Gastrocnemius medialis (tissue), 4 donors: ENCODE data around the gene RBMS3. TPM values are rescaled to one million over a fixed set of nuclear protein-coding genes. Genes with fewer than 3 reads are reported as not detected.
"Not testable (repeated sequence)": the region's sequence is repeated elsewhere in the genome, so short reads cannot be mapped to it uniquely, and the experiment has no call there.

Experiments
- ATAC-seq, 2 donors: fragments of 150-250 bp; one replicate each; pipeline ENCODE4 v1.9.1; 2016
- DNase-seq, 2 donors: peaks; one replicate each; pipeline ENCODE4 v3.0.0-alpha.2; 2019
- H3K27ac ChIP-seq, 4 donors: fragments of 200-600 bp; sonication (generic); 1 replicate in 1 of 4; 2 replicates in 3 of 4; pipeline ENCODE4 v1.5.1; 2016 to 2018; ENCODE audit warnings: mild to moderate bottlenecking in 2 of 4, moderate library complexity in 1 of 4
- H3K27me3 ChIP-seq, 3 donors: fragments of 200-600 bp; sonication (generic) in 2 of 3; 1 replicate in 1 of 3; 2 replicates in 2 of 3; pipeline versions ENCODE4 v1.5.1 to v1.6.0; 2016 to 2019; ENCODE audit warnings: mild to moderate bottlenecking in 1 of 3, moderate library complexity in 1 of 3
- H3K36me3 ChIP-seq, 2 donors: fragments of 200-600 bp; sonication (generic) in 1 of 2; one replicate each; pipeline ENCODE4 v1.5.1; 2017 to 2018
- H3K4me1 ChIP-seq, 2 donors: fragments of 200-600 bp; sonication (generic) in 1 of 2; one replicate each; pipeline ENCODE4 v1.5.1; 2016 to 2017; ENCODE audit warnings: mild to moderate bottlenecking in 2 of 2
- H3K4me3 ChIP-seq, 4 donors: fragments of 200-600 bp; sonication (generic) in 3 of 4; 1 replicate in 1 of 4; 2 replicates in 3 of 4; pipeline ENCODE4 v1.5.1; 2016 to 2019; ENCODE audit warnings: mild to moderate bottlenecking in 2 of 4
- H3K9me3 ChIP-seq, 3 donors: fragments of 200-600 bp; sonication (generic) in 2 of 3; 1 replicate in 1 of 3; 2 replicates in 2 of 3; pipeline ENCODE4 v1.5.1; 2016 to 2019
- POLR2A ChIP-seq, 2 donors: fragments of 450-650 bp; IDR thresholded peaks; one replicate each; pipeline ENCODE4 v1.6.1; 2017; ENCODE audit warnings: antibody characterized with exemption in 2 of 2, mild to moderate bottlenecking in 2 of 2, moderate library complexity in 2 of 2
- in situ Hi-C, 4 donors: fragments of 200-750 bp; cut with MboI; loops; one replicate each; pipeline versions ENCODE4 v1.15.0 to v1.8.0; 2017; ENCODE audit warnings: low sequenced_read_pairs in 4 of 4
- intact Hi-C: fragments of 100-400 bp; cut with DNase I; formaldehyde crosslinking; loops from one replicate; pipeline ENCODE4 v1.15.1; 2023; ENCODE audit warnings: low total_unique reads
- total RNA-seq, 4 donors: library from RNA; depleted of rRNA; stranded (reverse); fragments of >200 nt; gene quantifications; one replicate each; pipeline versions ENCODE4 v1.1.0 to v1.2.3, GENCODE V29; 2016
- TF ChIP-seq, protein P1 (sequence below), 5 experiments: fragments of 450-650 bp in 3 of 5; fragments of 200-600 bp in 2 of 5; sonication (generic) in 2 of 5; IDR thresholded peaks in 4 of 5; conservative IDR thresholded peaks in 1 of 5; 1 replicate in 4 of 5; 2 replicates in 1 of 5; pipeline ENCODE4 v1.5.1; 2016 to 2019; ENCODE audit warnings: antibody characterized with exemption in 5 of 5, mild to moderate bottlenecking in 3 of 5, moderate library complexity in 3 of 5

Gene RBMS3
- total RNA-seq, 4 donors from 2014 or later: 16.1 to 38.8 (median 22.7) TPM

DNA sequence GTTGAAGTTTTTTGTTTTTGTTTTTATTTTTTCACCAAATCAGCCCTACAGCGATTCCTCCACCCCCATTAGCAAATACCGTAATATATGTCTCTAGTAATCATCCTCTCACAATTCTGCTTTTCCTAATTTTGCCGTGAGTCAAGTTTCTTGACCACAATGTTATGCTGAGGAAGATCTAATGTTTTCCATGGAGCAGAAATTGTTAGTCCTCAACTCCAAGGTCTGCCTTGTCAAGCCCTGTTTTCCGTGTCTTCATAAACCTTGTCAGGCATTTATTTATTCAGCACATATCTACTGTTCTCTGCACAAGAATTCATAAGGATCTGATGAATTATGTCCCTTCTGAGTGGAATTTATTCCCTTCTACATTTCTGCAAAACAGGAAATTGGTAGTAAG, 372.8 kb downstream of the RBMS3 start:
- no peak overlapping the region for H3K27ac ChIP-seq
- no peaks in the 10 kb centered on the region for H3K36me3 ChIP-seq
- TF ChIP-seq POLR2A (IDR thresholded peaks at IDR 0.05): no peak
- TF ChIP-seq, protein P1, sequence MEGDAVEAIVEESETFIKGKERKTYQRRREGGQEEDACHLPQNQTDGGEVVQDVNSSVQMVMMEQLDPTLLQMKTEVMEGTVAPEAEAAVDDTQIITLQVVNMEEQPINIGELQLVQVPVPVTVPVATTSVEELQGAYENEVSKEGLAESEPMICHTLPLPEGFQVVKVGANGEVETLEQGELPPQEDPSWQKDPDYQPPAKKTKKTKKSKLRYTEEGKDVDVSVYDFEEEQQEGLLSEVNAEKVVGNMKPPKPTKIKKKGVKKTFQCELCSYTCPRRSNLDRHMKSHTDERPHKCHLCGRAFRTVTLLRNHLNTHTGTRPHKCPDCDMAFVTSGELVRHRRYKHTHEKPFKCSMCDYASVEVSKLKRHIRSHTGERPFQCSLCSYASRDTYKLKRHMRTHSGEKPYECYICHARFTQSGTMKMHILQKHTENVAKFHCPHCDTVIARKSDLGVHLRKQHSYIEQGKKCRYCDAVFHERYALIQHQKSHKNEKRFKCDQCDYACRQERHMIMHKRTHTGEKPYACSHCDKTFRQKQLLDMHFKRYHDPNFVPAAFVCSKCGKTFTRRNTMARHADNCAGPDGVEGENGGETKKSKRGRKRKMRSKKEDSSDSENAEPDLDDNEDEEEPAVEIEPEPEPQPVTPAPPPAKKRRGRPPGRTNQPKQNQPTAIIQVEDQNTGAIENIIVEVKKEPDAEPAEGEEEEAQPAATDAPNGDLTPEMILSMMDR (IDR thresholded peaks at IDR 0.05 in 4 of 5, conservative IDR thresholded peaks at IDR 0.05 in 1 of 5): no peak
- H3K4me3 ChIP-seq: no peak overlapping the region
- H3K4me1 ChIP-seq: peaks cover 0 to 16% of the 10 kb centered on the region in 2 donors
- in situ Hi-C loops (no loop called here), intact Hi-C loops (no loop called here)
- H3K9me3 ChIP-seq: no peaks in the 10 kb centered on the region
- no peak for ATAC-seq
- no peak for DNase-seq
- no peaks in the 10 kb centered on the region for H3K27me3 ChIP-seq

DNA sequence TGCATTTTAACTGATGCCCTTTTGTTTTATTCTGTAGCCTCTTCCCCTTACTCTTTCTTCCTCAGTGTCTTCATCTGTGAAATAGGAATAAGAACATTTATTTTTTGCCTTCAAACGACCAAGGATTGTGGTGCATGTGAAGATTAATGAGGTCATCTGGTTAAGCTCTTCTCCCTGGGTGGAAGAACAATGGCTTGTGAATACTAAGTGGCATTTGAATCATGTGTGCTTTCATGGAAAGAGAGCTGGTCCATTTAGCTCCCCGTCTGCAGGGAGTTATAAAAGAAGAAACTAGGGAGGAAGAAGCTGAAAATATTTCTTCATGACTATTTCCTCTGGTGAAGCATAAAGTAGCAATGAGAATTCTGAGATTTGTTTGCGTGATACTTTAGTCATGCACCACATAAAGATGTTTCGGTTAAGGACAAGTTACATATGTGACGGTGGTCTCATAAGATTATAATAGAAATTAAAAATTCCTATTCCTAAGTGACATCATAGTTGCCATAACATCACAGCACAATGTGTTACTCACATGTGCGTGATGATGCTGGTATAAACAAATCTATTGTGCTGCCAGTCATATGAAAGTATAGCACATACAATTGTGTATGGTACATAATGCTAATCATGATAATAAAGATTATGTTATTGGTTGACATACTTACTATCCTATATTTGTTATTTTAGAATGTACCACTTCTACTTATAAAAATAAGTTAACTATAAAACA, 374.3 kb downstream of the RBMS3 start:
- Histone ChIP-seq H3K9me3 (no peaks in the 10 kb centered on the region), H3K4me3 (no peak overlapping the region), H3K4me1 (peaks cover 0 to 9% of the 10 kb centered on the region in 2 donors), H3K27ac (no peak overlapping the region), H3K36me3 (no peaks in the 10 kb centered on the region), H3K27me3 (no peaks in the 10 kb centered on the region)
- intact Hi-C loops: no loop called here
- DNase-seq: no peak
- ATAC-seq: no peak
- TF ChIP-seq, protein P1 (IDR thresholded peaks at IDR 0.05 in 4 of 5, conservative IDR thresholded peaks at IDR 0.05 in 1 of 5): no peak
- TF ChIP-seq POLR2A (IDR thresholded peaks at IDR 0.05): no peak
- in situ Hi-C loops: no loop called here

DNA sequence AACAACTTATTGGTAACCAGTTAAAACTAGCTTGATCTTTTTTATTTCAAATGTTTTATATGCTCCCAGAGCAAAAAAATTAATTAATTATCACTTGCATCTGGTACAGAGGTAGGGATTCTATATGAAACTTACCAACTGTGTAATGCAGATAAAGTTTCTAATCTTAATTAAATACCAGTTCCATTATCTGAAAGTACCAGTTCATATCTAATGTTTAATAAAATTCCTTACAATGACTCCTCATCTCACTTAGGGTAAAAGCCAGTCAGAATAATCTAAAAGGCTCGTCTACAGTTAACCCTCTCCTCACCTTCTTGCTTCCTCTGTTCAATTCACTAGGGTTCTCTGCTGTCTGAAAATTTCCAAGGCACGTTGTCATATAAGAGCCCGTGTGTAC, 384.8 kb downstream of the RBMS3 start:
- TF ChIP-seq, protein P1 (IDR thresholded peaks at IDR 0.05 in 4 of 5, conservative IDR thresholded peaks at IDR 0.05 in 1 of 5): no peak
- no peak for TF ChIP-seq POLR2A (IDR thresholded peaks at IDR 0.05)
- no peak for DNase-seq
- intact Hi-C loops: no loop called here

DNA sequence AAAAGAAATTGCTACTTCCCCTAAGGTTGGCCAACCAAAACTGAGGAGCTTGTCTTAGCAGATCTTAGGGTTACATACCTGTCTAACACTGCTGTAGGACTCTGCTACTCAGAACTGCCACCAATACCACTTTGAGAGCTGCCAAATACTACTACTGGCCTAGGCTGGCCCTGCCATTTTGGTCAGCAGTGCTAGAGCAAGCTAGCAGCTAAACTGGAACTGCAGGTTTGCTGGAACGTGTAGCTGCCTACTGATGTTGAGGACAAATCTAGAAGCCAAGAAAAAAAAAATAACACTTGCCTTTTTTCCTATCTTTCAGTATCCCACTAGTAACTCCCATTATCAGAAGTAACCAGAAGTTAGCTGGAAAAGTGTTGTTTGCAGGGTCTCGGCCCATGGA, 387.4 kb downstream of the RBMS3 start:
- in situ Hi-C loops (no loop called here), intact Hi-C loops (no loop called here)
- no peaks in the 10 kb centered on the region for H3K36me3 ChIP-seq
- TF ChIP-seq, protein P1 (IDR thresholded peaks at IDR 0.05 in 4 of 5, conservative IDR thresholded peaks at IDR 0.05 in 1 of 5): no peak
- no peak for TF ChIP-seq POLR2A (IDR thresholded peaks at IDR 0.05)
- DNase-seq (no peak), ATAC-seq (no peak)
- H3K27ac ChIP-seq: no peak overlapping the region
- H3K4me3 ChIP-seq: no peak overlapping the region
- H3K9me3 ChIP-seq: no peaks in the 10 kb centered on the region
- no peaks in the 10 kb centered on the region for H3K27me3 ChIP-seq
- H3K4me1 ChIP-seq: no peaks in the 10 kb centered on the region

More for the DNA sequence above, 384.8 kb downstream of the RBMS3 start:
- Histone ChIP-seq H3K27me3 (no peaks in the 10 kb centered on the region), H3K4me1 (no peaks in the 10 kb centered on the region), H3K9me3 (no peaks in the 10 kb centered on the region), H3K4me3 (no peak overlapping the region), H3K27ac (no peak overlapping the region), H3K36me3 (no peaks in the 10 kb centered on the region)
- in situ Hi-C loops: no loop called here
- ATAC-seq: no peak

DNA sequence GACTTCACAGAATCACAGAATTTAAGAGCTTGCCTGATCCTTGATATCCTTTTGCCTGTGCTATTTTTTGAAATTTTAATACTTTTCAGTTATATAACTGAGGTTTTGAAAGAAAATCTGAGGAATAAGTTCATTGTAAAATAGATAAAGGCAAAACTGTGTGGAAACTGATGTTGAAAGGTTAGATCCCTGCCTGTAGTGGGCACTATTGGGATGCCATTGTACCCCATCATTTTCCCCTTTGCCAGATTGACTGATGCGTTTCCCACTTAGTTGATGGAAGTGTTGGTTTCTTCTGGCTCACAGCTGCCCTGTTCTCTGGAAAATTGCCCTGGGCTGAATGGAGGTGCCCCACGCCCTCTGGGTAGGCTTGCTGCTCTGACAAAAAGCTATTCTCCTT, 387.9 kb downstream of the RBMS3 start:
- Histone ChIP-seq H3K4me1 (no peaks in the 10 kb centered on the region), H3K4me3 (no peak overlapping the region), H3K27me3 (no peaks in the 10 kb centered on the region), H3K36me3 (no peaks in the 10 kb centered on the region), H3K27ac (no peak overlapping the region), H3K9me3 (no peaks in the 10 kb centered on the region)
- ATAC-seq: no peak
- TF ChIP-seq, protein P1 (IDR thresholded peaks at IDR 0.05 in 4 of 5, conservative IDR thresholded peaks at IDR 0.05 in 1 of 5): no peak
- TF ChIP-seq POLR2A (IDR thresholded peaks at IDR 0.05): no peak
- no peak for DNase-seq
- intact Hi-C loops: no loop called here
- in situ Hi-C loops: no loop called here

DNA sequence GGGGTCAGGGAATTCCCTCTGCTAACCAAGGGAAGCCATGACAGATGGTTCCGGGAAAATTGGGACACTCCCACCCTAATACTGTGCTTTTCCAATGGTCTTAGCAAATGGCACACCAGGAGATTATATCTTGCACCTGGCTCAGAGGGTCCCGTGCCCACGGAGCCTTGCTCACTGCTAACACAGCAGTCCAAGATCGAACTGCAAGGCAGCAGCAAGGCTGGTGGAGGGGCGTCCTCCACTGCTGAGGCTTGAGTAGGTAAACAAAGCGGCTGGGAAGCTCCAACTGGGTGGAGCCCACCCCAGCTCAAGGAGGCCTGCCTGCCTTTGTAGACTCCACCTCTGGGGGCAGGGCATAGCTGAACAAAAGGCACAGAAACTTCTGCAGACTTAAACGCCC, 389.6 kb downstream of the RBMS3 start:
- H3K27me3 ChIP-seq, in situ Hi-C loops, H3K36me3 ChIP-seq, H3K27ac ChIP-seq, H3K9me3 ChIP-seq, intact Hi-C loops, H3K4me3 ChIP-seq, DNase-seq, H3K4me1 ChIP-seq, ATAC-seq: not testable (repeated sequence)
